ENCODE data around the gene ANO8. TPM values are rescaled to one million over a fixed set of nuclear protein-coding genes. Genes with fewer than 3 reads are reported as not detected.

The ANO8 gene
- polyA plus RNA-seq, 1 of the 3 experiments (the other 2 are of a cell fraction) = 7.8 TPM

GRCh38 chr19:17339088-17339741 is 4.6 kb upstream of the ANO8 start (continued):
- TF ChIP-seq REST (IDR thresholded peaks at IDR 0.05; ENCODE audit: low read depth, low read length) (no peak), CHD2 (IDR thresholded peaks at IDR 0.05; ENCODE audit: low read length, partially characterized antibody) (no peak), POLR2AphosphoS5 (IDR thresholded peaks at IDR 0.05; ENCODE audit: low read depth, low read length) (no peak), ELF1 (IDR thresholded peaks at IDR 0.05) (no peak), IRF3 (IDR thresholded peaks at IDR 0.05; ENCODE audit: low read depth, low read length) (no peak), GABPA (IDR thresholded peaks at IDR 0.05; ENCODE audit: low read depth) (no peak), YY1 (IDR thresholded peaks at IDR 0.05; ENCODE audit: low read depth) (no peak)

GRCh38 chr19:17338433-17339078 is 3.9 kb upstream of the ANO8 start:
- H3K4me1 ChIP-seq (ENCODE audit: control insufficient read depth in 1 of 2, insufficient read depth in 2 of 2, low read depth in 1 of 2, low read length in 1 of 2) = peaks cover 0 to 16% of the 10 kb centered on the region in 2 experiments; a peak in 1 of 4 replicates

More at GRCh38 chr19:17338433-17339078, 3.9 kb upstream of the ANO8 start:
- H3F3A ChIP-seq (replicated peaks; ENCODE audit: insufficient read depth) = peaks cover 6% of the 10 kb centered on the region
- no peak overlapping the region for H3K27ac ChIP-seq (ENCODE audit: low read depth in 2 of 2, low read length in 1 of 2)
- no peaks in the 10 kb centered on the region for H3K27me3 ChIP-seq (ENCODE audit: insufficient read depth)
- H3K9ac ChIP-seq = peak overlapping the region; percentile 62; the same call in 1 of the 2 replicates
- WGBS (ENCODE audit: low lambda C conversion rate) = 85% methylated on average over 21 of the region's 30 CpGs
- peak overlapping the region; percentile 57; the same call in 1 of the 2 replicates for H2AFZ ChIP-seq (ENCODE audit: low read depth)
- H3K79me2 ChIP-seq (ENCODE audit: insufficient read depth) = peaks cover 8% of the 10 kb centered on the region; the same call in 1 of the 2 replicates
- CTCF ChIA-PET = interaction anchor here (3.0 kb wide), 1 partner anchor 47 kb away, joined by 12 read pairs; no protein-coding TSS in a partner anchor
- POLR2A ChIA-PET = interaction anchor here (0.6 kb wide), 1 partner anchor 32 kb away, joined by 4 read pairs; no protein-coding TSS in a partner anchor
- TF ChIP-seq SIN3A (IDR thresholded peaks at IDR 0.05; ENCODE audit: borderline replicate concordance, low read depth, low read length) (no peak), RFX5 (IDR thresholded peaks at IDR 0.05; ENCODE audit: low read length) (no peak), REST (IDR thresholded peaks at IDR 0.05; ENCODE audit: low read depth, low read length) (no peak), MXI1 (IDR thresholded peaks at IDR 0.05; ENCODE audit: low read depth, low read length) (no peak), FOXM1 (IDR thresholded peaks at IDR 0.05; ENCODE audit: low read depth) (no peak), TAF1 (IDR thresholded peaks at IDR 0.05; ENCODE audit: borderline replicate concordance, low read depth, low read length) (no peak), RCOR1 (IDR thresholded peaks at IDR 0.05; ENCODE audit: low read length) (no peak), RXRA (IDR thresholded peaks at IDR 0.05; ENCODE audit: borderline replicate concordance, low read depth) (no peak), TCF12 (IDR thresholded peaks at IDR 0.05) (no peak)
- H3K9me2 ChIP-seq = no peaks in the 10 kb centered on the region
- no peaks in the 10 kb centered on the region for H3K9me3 ChIP-seq
- H4K20me1 ChIP-seq (ENCODE audit: insufficient read depth) = no peaks in the 10 kb centered on the region
- no peak for DNase-seq
- H3K4me3 ChIP-seq (ENCODE audit: low read depth in 2 of 2, low read length in 1 of 2) = peak overlapping the region; percentile 91 to 99
- peaks cover 0 to 7% of the 10 kb centered on the region in 2 experiments for H3K36me3 ChIP-seq (replicated peaks in 1 of 2; ENCODE audit: control insufficient read depth in 1 of 2, insufficient read depth in 2 of 2, low read length in 1 of 2)
- peak overlapping the region; percentile 94 for H3K4me2 ChIP-seq

All from SK-N-SH (cell line).